ENCODE measurements around the gene STK24.

The STK24 gene

GRCh38 chr13:98530217-98530616 lies 46.7 kb downstream of the STK24 start:
- DNase-seq (ENCODE audit: low spot score) = no peak

DNA sequence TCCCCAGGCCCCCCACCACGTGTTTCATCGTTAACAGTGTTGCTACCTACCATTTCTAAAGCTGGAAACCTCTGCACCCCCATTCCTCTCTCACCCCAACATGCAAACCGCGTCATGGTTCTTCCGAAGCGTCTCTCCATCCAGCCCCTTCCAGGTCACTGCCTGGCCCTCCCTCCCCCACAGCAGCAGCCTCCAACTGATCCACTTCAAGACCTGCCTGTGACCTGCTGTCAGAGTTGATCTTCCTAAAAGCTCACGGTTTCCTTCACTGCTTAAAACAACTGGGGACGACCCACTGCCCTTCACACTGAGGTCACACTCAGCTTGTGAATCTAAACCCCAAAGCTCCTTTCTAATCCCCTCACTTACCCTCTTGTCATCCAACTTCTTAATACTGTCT lies 47.7 kb downstream of the STK24 start:
- DNase-seq (ENCODE audit: low spot score) = no peak

- DNase-seq (ENCODE audit: low spot score) = no peak
Measured at GRCh38 chr13:98528663-98529064, 48.2 kb downstream of the STK24 start.

DNA sequence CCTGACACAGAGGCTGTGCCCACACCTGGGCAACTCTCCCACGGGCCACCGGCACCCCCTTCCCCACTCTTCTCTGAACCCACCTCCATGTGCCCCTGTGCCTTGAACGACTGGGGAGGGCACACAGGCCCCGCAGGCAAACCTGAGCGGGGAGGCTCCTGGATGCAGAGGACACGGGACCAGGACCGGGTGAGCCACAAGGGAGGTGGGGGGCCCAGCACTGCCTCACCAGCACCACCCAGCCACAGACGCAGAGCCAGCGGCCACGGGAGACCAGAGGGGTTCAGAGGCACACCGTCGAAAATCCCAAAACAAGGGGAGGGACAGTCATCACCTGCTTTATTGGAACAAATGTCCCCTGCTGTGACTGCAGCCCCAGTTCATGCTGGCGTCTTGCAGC lies 49.4 kb downstream of the STK24 start:
- DNase-seq (ENCODE audit: low spot score) = no peak

GRCh38 chr13:98526182-98526512 lies 50.8 kb downstream of the STK24 start:
- DNase-seq (ENCODE audit: low spot score) = no peak

GRCh38 chr13:98525456-98526181 lies 51.3 kb downstream of the STK24 start:
- no peak for DNase-seq (ENCODE audit: low spot score)

DNA sequence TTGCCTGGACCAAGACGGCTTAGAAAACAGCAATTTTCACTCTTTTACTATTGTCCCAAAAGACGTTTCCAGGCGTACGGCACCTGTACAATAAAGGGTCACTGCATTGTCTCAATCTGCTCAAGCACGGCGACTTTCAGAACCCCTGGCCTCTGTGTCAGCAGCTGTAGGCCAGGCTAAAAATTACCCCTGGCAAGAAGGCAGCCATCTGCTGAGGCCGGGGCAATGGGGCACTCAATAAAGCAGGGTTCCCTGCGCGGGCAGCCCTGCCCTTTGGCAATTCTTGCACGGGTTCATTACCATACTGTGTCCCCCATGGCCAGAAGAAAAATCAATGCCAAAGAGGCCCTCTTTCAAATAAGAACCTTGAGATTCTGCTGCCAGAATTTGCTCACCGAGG lies 52.1 kb downstream of the STK24 start:
- DNase-seq (ENCODE audit: low spot score) = no peak

DNA sequence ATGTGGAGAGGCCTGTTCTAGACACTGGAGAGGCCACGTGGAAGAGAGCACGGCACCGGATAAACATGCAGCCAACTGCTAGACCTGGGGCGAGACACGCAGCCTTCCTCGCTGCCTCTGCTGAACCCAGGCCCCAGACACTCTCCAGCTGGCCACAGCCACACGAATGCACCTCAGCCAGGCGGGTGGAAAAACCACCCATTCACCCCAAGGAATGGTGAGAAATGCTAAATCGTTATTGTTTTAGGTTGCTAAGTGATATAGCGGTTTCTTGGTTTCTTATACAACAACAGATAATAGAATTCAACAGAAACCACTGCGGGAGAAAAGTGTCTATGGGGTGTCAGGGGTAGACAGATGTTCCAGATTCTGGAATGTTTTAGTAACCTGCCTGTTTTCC lies 52.5 kb downstream of the STK24 start:
- no peak for DNase-seq (ENCODE audit: low spot score)

- DNase-seq (ENCODE audit: low spot score) = no peak
Measured at GRCh38 chr13:98523455-98524102, 53.3 kb downstream of the STK24 start.

DNA sequence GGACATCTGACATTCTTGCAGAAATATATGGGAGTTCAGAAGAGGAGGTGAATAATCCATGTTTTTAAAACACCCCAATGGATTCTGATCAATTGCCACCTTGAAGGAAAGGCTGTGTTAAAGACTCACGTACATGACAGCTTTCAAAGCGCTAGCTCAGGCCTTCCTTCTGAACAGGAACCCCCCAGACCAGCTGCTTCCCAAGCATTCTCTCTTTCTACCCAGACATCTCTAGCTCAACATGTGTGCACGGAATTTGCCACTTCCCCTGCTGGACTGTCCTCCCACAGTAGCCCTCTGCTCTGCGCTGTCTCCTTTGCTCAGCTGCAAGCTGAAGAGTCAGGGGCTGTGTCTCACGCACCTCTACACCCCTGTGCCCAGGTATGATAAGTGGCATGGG lies 54.5 kb downstream of the STK24 start:
- DNase-seq (ENCODE audit: low spot score) = no peak

- no peak for DNase-seq (ENCODE audit: low spot score)
Measured at GRCh38 chr13:98521461-98522247, 55.3 kb downstream of the STK24 start.

- DNase-seq (ENCODE audit: low spot score) = no peak
Measured at GRCh38 chr13:98520674-98521449, 56.0 kb downstream of the STK24 start.

DNA sequence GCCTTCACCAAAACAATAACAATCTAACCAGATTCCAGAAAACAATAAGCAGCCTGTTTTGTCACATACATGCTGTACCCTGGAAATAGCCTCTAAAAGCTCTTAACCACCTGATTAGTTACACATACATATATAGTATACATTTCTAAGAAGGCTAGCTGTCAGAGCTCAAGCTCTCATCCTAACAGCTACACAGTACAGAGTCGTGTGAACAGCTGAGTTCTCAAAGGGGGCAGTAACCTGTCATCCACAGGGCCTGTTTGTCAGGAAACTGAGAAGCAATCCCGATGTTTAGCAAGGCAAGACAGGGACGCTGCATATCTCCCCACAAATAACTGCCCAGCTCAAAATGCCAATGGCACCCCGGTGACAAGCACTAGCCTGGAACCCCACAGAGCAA lies 56.9 kb downstream of the STK24 start:
- no peak for DNase-seq (ENCODE audit: low spot score)

- DNase-seq (ENCODE audit: low spot score) = no peak
Measured at GRCh38 chr13:98517576-98518310, 59.2 kb downstream of the STK24 start.

DNA sequence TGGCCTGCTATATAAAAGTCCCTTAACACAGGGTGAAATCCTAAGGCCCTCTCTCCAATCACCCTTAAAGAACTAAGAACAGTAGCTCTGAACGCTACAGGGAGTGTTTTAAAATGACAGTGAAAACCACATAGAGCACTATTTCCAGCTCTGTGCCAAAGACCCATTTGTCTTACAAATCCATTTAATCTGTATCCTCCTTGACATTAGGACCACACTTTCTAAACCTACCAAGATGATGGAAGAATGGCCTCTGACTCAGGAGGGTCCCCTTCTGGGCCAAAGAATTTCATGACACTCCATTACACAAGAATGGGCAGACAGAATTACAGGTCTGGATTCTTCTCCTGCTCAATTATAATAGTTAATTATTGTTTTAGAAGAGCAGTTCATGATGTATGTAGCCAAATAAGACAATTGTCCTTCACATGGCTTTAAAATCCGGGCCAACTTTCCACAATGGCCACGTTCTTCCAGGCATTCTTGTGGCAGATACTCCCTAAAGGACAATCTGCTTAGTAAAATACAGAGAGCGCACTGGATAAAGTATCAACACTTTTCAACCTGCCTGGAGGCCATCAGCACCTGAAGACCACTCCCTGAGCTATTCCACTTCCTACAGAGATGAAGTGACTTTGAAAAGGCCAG lies 61.0 kb downstream of the STK24 start:
- DNase-seq (ENCODE audit: low spot score) = no peak

- DNase-seq (ENCODE audit: low spot score) = no peak
Measured at GRCh38 chr13:98514288-98514687, 62.6 kb downstream of the STK24 start.

GRCh38 chr13:98513837-98514236 lies 63.1 kb downstream of the STK24 start:
- DNase-seq (ENCODE audit: low spot score) = no peak

GRCh38 chr13:98512774-98513665 lies 63.9 kb downstream of the STK24 start:
- no peak for DNase-seq (ENCODE audit: low spot score)

- DNase-seq (ENCODE audit: low spot score) = no peak
Measured at GRCh38 chr13:98511435-98511834, 65.5 kb downstream of the STK24 start.

DNA sequence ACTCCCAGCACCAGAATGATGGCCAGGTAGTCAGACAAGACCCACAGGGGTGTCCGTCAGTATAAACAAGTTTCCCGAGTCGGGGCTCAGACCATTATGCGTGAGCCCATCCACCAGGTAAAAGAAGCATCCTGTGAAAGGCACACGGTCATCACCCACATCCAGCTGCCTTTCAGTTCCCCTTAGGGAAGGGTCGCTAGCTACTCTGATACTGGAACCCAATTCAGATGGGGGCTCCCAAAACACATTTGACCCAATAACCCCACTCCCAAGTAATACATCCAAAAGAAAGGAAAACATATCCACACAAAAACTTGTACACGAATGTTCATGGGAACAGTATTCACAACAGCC lies 66.8 kb downstream of the STK24 start:
- DNase-seq (ENCODE audit: low spot score) = no peak
